ENCODE measurements around the gene KLK14. TPM values are rescaled to one million over a fixed set of nuclear protein-coding genes. Genes with fewer than 3 reads are reported as not detected.

The KLK14 gene
- total RNA-seq, 1 experiment from 2014 or later, result 0.26 TPM

DNA sequence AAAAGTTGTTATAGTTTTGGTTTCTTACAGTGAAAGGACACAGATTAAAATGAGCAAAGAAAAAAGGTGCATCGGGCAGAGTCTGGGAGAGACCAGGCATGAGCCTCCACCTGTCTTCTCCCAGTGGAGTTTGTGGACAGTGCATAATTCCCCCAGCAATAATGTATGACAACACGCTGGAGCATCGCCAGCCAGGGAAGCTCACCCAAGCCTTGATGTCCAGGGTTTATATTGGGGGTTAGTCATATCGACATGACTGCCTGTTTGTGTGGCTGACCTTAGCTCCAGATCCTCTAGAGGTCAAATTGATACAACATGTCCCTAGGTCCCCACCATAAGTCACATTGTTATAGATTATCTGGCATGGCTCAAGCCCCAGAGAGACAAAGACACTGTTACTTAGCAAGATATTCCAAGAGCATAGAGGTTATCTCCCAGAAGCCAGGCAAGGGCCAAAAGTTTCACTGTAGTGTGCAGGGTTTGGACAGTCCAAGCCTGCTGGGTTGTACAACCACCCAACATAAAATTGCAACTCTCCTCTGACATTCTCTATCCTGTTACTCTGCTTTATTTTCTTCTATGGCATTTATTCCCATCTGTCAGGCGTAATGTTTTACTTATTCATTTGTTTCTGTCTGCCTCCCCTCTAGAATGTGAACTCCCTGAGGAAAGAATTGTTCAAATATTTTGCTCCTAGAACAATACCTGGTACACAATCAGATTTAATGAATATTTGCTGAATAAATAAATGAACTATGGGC, 12.2 kb downstream of the KLK14 start:
- Histone ChIP-seq H3K18ac (ENCODE audit: insufficient read length, low read depth, low read length) (no peak overlapping the region), H4K20me1 (ENCODE audit: control insufficient read depth, insufficient read depth, insufficient read length) (no peaks in the 10 kb centered on the region), H2BK20ac (ENCODE audit: low read depth, low read length, poor library complexity, severe bottlenecking) (no peak overlapping the region), H3K9me3 (ENCODE audit: control insufficient read depth, low read depth, low read length) (no peaks in the 10 kb centered on the region), H3K56ac (ENCODE audit: insufficient read length, low read depth, low read length) (no peak overlapping the region), H3K23ac (ENCODE audit: insufficient read length, low read depth, low read length) (no peak overlapping the region), H2AFZ (ENCODE audit: low read length) (no peak overlapping the region), H3K79me1 (ENCODE audit: insufficient read depth, low read depth, low read length, poor library complexity, severe bottlenecking) (no peaks in the 10 kb centered on the region), H3K4me2 (ENCODE audit: insufficient read depth, insufficient read length, low read length) (no peak overlapping the region), H4K5ac (ENCODE audit: insufficient read length, low read depth, low read length) (no peak overlapping the region), H2BK15ac (ENCODE audit: low read depth, low read length) (no peak overlapping the region), H2BK120ac (ENCODE audit: low read depth, low read length, poor library complexity, severe bottlenecking) (no peak overlapping the region), H2BK5ac (ENCODE audit: insufficient read length, low read length) (no peak overlapping the region), H2BK12ac (ENCODE audit: insufficient read length, low read depth, low read length) (no peak overlapping the region), H3K27me3 (ENCODE audit: insufficient read depth, low read length) (no peaks in the 10 kb centered on the region), H3K27ac (ENCODE audit: insufficient read length, low read depth, low read length) (no peak overlapping the region), H3K14ac (ENCODE audit: insufficient read depth, low read length) (no peak overlapping the region), H3T11ph (ENCODE audit: low read length) (no peak overlapping the region), H3K9ac (ENCODE audit: extremely low read depth, insufficient read length, low read length) (no peak overlapping the region), H4K8ac (replicated peaks; ENCODE audit: insufficient read length, low read depth, low read length) (no peak overlapping the region), H3K4ac (ENCODE audit: low read depth, low read length) (no peak overlapping the region), H3K79me2 (ENCODE audit: insufficient read depth, low read length) (no peaks in the 10 kb centered on the region), H4K91ac (ENCODE audit: insufficient read length, low read depth, low read length) (no peak overlapping the region), H2AK5ac (ENCODE audit: insufficient read length, low read length) (no peak overlapping the region), H3K4me1 (ENCODE audit: insufficient read depth, low read length) (no peaks in the 10 kb centered on the region; the same call in 1 of the 2 replicates), H3K23me2 (ENCODE audit: insufficient read length, low read depth, low read length, poor library complexity, severe bottlenecking) (no peaks in the 10 kb centered on the region)
- Mint-ChIP-seq H3K27me3 (ENCODE audit: low read depth) (peaks cover 12% of the 10 kb centered on the region), H3K27ac (no peak overlapping the region), H3K36me3 (ENCODE audit: insufficient read depth in 1 of 3, low read depth in 3 of 3) (peaks cover 0 to 7% (median 3%) of the 10 kb centered on the region in 3 experiments; a peak in 3 of 7 replicates), H3K9me3 (peaks cover 7 to 15% of the 10 kb centered on the region in 2 experiments), H3K4me3 (no peak overlapping the region), H3K4me1 (peaks cover 6 to 10% of the 10 kb centered on the region in 2 experiments)
- WGBS (ENCODE audit: extremely low coverage, insufficient read length, low lambda C conversion rate), result no CpG with 5 or more reads among the region's 5 CpGs
- no peak for TF ChIP-seq CTCF (conservative IDR thresholded peaks at IDR 0.05)
- no peak for DNase-seq

All from H9 (cell line).